GM21786 (cell line): Measurements from ENCODE around the gene SLC51B.
"Not testable (repeated sequence)": the region's sequence is repeated elsewhere in the genome, so short reads cannot be mapped to it uniquely, and the experiment has no call there.

ENCODE experiments used
- ATAC-seq: cut with Tn5 transposase; IDR thresholded peaks from one replicate; pipeline ENCODE4 v1.9.1; 2021; ENCODE audit not compliant: unreplicated experiment

The SLC51B gene

GRCh38 chr15:65062726-65063125, 17.5 kb downstream of the SLC51B start:
- no peak for ATAC-seq

GRCh38 chr15:65066001-65066634, 20.9 kb downstream of the SLC51B start:
- no peak for ATAC-seq

GRCh38 chr15:65066635-65067316, 21.6 kb downstream of the SLC51B start:
- ATAC-seq = no peak

GRCh38 chr15:65067317-65067644, 22.1 kb downstream of the SLC51B start:
- ATAC-seq = no peak

GRCh38 chr15:65067645-65068402, 22.6 kb downstream of the SLC51B start, which contains the start of gene RASL12:
Gene RASL12, minus strand, starts transcription at chr15:65067991. Its CDS starts 156 bp downstream, at chr15:65067835.
- ATAC-seq = no peak

- ATAC-seq = no peak
Measured at GRCh38 chr15:65068403-65068788, 23.2 kb downstream of the SLC51B start.

GRCh38 chr15:65069179-65069578, 24.0 kb downstream of the SLC51B start:
- ATAC-seq = no peak

- no peak for ATAC-seq
Measured at GRCh38 chr15:65069779-65070546, 24.8 kb downstream of the SLC51B start.

GRCh38 chr15:65071381-65071811, 26.2 kb downstream of the SLC51B start:
- ATAC-seq = no peak

- no peak for ATAC-seq
Measured at GRCh38 chr15:65072027-65072426, 26.8 kb downstream of the SLC51B start.

- no peak for ATAC-seq
Measured at GRCh38 chr15:65072617-65073016, 27.4 kb downstream of the SLC51B start.

- not testable (repeated sequence) for ATAC-seq
Measured at GRCh38 chr15:65074946-65075345, 29.8 kb downstream of the SLC51B start.

- ATAC-seq = not testable (repeated sequence)
Measured at GRCh38 chr15:65075607-65076395, 30.6 kb downstream of the SLC51B start.

GRCh38 chr15:65076486-65077290, 31.5 kb downstream of the SLC51B start, which contains the start of gene KBTBD13:
Gene KBTBD13, plus strand, starts transcription at chr15:65076746. Its CDS starts 70 bp downstream, at chr15:65076816.
- ATAC-seq = no peak

GRCh38 chr15:65077291-65077980, 32.2 kb downstream of the SLC51B start:
- ATAC-seq = no peak

- ATAC-seq = no peak
Measured at GRCh38 chr15:65077981-65078352, 32.8 kb downstream of the SLC51B start.

GRCh38 chr15:65079580-65079979, 34.4 kb downstream of the SLC51B start:
- no peak for ATAC-seq

- no peak for ATAC-seq
Measured at GRCh38 chr15:65081270-65081669, 36.1 kb downstream of the SLC51B start.

GRCh38 chr15:65081758-65082157, 36.6 kb downstream of the SLC51B start:
- ATAC-seq = no peak
